Frontal cortex (tissue), 4 donors: Measurements from ENCODE around the gene SIRT6. TPM values are rescaled to one million over a fixed set of nuclear protein-coding genes. Genes with fewer than 3 reads are reported as not detected.
A peak's percentile ranks its signal among the peaks of the same experiment; 100 is the strongest.
"Not testable (repeated sequence)": the region's sequence is repeated elsewhere in the genome, so short reads cannot be mapped to it uniquely, and the experiment has no call there.

Experiments used
- DNase-seq, 2 donors: peaks; one replicate each; pipeline ENCODE4 v3.0.0; 2012; ENCODE audit warnings: low spot score in 2 of 2
- FAIRE-seq: peaks from 2 replicates; lab custom pipeline; 2012; peaks lifted over from hg19 to GRCh38; lab: Jason Lieb, UNC
- small RNA-seq: library from RNA; depleted of rRNA; stranded (forward); fragments of <200 nt; gene quantifications from one replicate; pipeline ENCODE3, GENCODE V24; 2014
- total RNA-seq: library from RNA; depleted of rRNA; stranded (reverse); fragments of >200 nt; gene quantifications from one replicate; pipeline ENCODE4 v1.2.3, GENCODE V29; 2014
- donor health status: control.
- donor health status: control.
- donor health status: control.

Gene SIRT6
- total RNA-seq, 1 donor from 2014 or later, result 10.2 TPM

- no peak for FAIRE-seq
Measured at GRCh38 chr19:4140237-4140711, 42.1 kb downstream of the SIRT6 start.

GRCh38 chr19:4139614-4140236 is 42.6 kb downstream of the SIRT6 start:
- DNase-seq (peak in 1 of 2 donors; percentile 70), FAIRE-seq (no peak)

More at GRCh38 chr19:4140237-4140711, 42.1 kb downstream of the SIRT6 start:
- peak; percentile 48 to 65 for DNase-seq

- DNase-seq (no peak), FAIRE-seq (no peak)
Measured at GRCh38 chr19:4138445-4138844, 43.9 kb downstream of the SIRT6 start.

DNA sequence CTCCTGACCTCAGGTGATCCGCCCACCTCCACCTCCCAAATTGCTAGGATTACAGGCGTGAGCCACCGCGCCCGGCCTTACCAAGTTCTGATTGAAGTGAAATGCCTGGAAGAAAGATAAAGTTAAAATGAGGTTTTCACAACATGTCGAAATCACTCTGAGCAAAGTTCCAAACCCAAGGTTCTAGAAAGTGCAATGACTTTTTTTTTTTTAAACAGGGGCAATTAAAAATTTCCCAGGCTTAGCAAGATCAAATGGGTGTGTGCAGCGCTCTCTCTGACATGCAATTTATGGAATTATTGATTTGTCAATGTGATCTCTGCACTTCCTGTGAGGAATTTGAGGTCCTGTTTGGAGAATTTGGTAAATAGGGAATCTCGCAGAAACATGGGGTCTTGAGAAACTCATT is 45.7 kb downstream of the SIRT6 start:
- no peak for FAIRE-seq

DNA sequence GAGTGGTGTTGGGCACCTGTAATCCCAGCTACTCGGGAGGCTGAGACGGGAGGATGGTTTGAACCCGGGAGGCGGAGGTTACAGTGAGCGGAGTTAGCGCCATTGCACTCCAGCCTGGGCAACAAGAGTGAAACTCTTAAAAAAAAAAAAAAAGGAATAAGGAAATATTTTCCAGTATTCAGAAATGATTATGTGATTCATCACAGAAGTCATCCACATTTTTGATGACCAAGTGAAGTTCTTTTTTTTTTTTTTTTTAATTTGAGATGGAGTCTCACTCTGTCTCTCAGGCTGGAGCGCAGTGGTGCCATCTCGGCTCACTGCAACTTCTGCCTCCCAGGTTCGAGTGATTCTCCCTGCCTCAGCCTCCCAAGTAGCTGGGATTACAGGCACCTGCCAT is 47.0 kb downstream of the SIRT6 start:
- FAIRE-seq, DNase-seq: not testable (repeated sequence)

More for the DNA sequence above, 45.7 kb downstream of the SIRT6 start:
- DNase-seq, result no peak

GRCh38 chr19:4134351-4134750 is 48.0 kb downstream of the SIRT6 start:
- DNase-seq, result no peak
- no peak for FAIRE-seq

DNA sequence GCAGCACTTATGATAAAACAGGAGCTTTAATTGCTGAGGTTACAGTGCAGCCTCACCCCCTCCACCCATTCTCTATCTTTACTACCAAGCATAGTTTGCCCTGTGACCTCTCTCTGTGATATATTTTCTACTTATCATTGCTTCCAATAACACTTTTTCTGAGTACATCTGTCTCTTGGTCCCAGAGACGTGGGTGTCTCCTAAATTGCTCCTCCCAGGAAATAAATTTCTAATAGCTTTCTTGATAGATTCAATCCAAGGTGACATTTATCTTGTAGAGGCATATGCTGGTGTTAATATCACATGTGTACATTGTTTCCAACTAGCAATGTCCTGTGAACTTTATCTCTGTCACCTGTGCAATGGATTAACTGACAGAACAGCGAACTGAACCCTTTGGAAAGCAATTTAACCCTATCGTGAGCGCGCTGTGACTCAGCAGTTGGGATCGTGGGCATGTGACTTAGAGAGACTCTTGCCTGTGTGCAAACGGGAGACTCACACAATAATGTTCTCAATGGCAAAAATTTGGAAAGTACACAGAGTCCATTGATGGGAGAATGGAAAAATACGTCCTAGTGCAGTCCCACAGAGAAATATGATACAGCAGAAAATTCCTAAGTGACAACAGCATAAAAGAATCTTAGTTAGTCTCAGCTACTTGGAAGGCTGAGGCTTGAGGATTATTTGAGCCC is 51.5 kb downstream of the SIRT6 start:
- FAIRE-seq, result no peak
- DNase-seq, result no peak

- FAIRE-seq, DNase-seq: not testable (repeated sequence)
Measured at GRCh38 chr19:4129050-4129449, 53.3 kb downstream of the SIRT6 start.

DNA sequence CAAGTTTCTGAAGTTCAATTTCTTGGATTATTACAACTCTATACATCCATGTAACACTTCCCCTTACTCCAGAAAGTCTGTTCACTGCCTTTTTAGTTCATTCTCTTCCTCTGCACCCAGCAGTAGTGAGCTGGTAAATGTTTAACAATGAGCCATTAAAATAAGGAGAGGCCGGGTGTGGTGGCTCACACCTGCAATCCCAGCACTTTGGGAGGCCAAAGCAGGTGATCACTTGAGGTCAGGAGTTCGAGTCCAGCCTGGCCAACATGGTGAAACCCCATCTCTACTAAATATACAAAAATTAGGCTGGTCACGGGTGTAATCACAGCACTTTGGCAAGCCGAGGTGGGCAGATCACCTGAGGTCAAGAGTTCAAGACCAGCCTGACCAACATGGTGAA is 55.0 kb downstream of the SIRT6 start:
- FAIRE-seq, DNase-seq: not testable (repeated sequence)

GRCh38 chr19:4124638-4125037 is 57.7 kb downstream of the SIRT6 start:
- DNase-seq (no peak), FAIRE-seq (no peak)

Small RNAs within 50 kb of the gene (small RNA-seq; reads per million reads assigned to genes)
- not detected for gene RF00017

Other genes starting within 250 kb of the SIRT6 start
- gene NMRK2, start 249.5 kb downstream of the SIRT6 start, total RNA-seq, result not detected
- 53.4 TPM for gene DAPK3, start 211.5 kb downstream of the SIRT6 start, total RNA-seq
- gene EEF2, start 197.1 kb downstream of the SIRT6 start, total RNA-seq, result 2,434 TPM
- gene PIAS4, start 174.8 kb downstream of the SIRT6 start, total RNA-seq, result 22.0 TPM
- 2.0 TPM for gene ZBTB7A, start 115.7 kb downstream of the SIRT6 start, total RNA-seq
- 99.1 TPM for gene MAP2K2, start 58.4 kb downstream of the SIRT6 start, total RNA-seq
- not detected for gene CREB3L3, start 28.9 kb downstream of the SIRT6 start, total RNA-seq
- gene ANKRD24, start 126 bp upstream of the SIRT6 start, total RNA-seq, result 8.2 TPM
- gene EBI3, start 47.0 kb upstream of the SIRT6 start, total RNA-seq, result not detected
- 17.9 TPM for gene YJU2, start 64.5 kb upstream of the SIRT6 start, total RNA-seq
- 2.0 TPM for gene SHD, start 96.7 kb upstream of the SIRT6 start, total RNA-seq
- not detected for gene TMIGD2, start 119.8 kb upstream of the SIRT6 start, total RNA-seq
- 38.7 TPM for gene FSD1, start 122.0 kb upstream of the SIRT6 start, total RNA-seq
- gene STAP2, start 156.3 kb upstream of the SIRT6 start, total RNA-seq, result 0.82 TPM
- gene MPND, start 161.0 kb upstream of the SIRT6 start, total RNA-seq, result 18.8 TPM
- gene SH3GL1, start 218.0 kb upstream of the SIRT6 start, total RNA-seq, result 17.5 TPM
- gene CHAF1A, start 220.1 kb upstream of the SIRT6 start, total RNA-seq, result 11.8 TPM